HepG2 (cell line): ENCODE results near the gene TRIM59. TPM values are rescaled to one million over a fixed set of nuclear protein-coding genes. Genes with fewer than 3 reads are reported as not detected.

Experiments
- ATM ChIP-seq: fragments of 450-650 bp; IDR thresholded peaks from 2 replicates; pipeline ENCODE4 v1.7.1; 2017; ENCODE audit warnings: mild to moderate bottlenecking, borderline replicate concordance
- MIER3 ChIP-seq: IDR thresholded peaks from 2 replicates; pipeline ENCODE4 v1.6.1; 2016; ENCODE audit warnings: missing compliant biosample characterization, borderline replicate concordance
- ZNF124 ChIP-seq: sonication (generic); formaldehyde crosslinking; IDR thresholded peaks from 2 replicates; pipeline ENCODE4 v1.4.0; 2020; ENCODE audit warnings: missing genetic modification reagents
- ZNF234 ChIP-seq: sonication (generic); formaldehyde crosslinking; conservative IDR thresholded peaks from 2 replicates; pipeline ENCODE4 v1.5.1; 2020; ENCODE audit warnings: mild to moderate bottlenecking, missing genetic modification reagents
- ZNF670 ChIP-seq: sonication (generic); formaldehyde crosslinking; IDR thresholded peaks from 2 replicates; pipeline ENCODE4 v1.8.0; 2022; ENCODE audit warnings: mild to moderate bottlenecking, missing genetic modification reagents, borderline replicate concordance
- ZNF781 ChIP-seq: sonication (generic); formaldehyde crosslinking; IDR thresholded peaks from 2 replicates; pipeline ENCODE4 v1.5.1; 2020; ENCODE audit warnings: borderline replicate concordance, mild to moderate bottlenecking, missing genetic modification reagents; ENCODE audit errors: not compliant biosample characterization
- polyA plus RNA-seq, 8 experiments: library from polyadenylated mRNA; depleted of rRNA in 3 of 8; stranded (reverse) in 7 of 8; unstranded in 1 of 8; fragments of >200 nt; fragmentation: Illumina TruSeq in 4 of 8; extraction: Trizol in 4 of 8; gene quantifications; 2 replicates each; pipeline versions ENCODE4 v1.2.1 to v1.2.3, GENCODE V29; 2011 to 2016; ENCODE audit warnings: low read depth in 4 of 8, missing spikeins in 1 of 8, mixed read lengths in 1 of 8; ENCODE audit not compliant: insufficient read depth in 1 of 8
- total RNA-seq, 5 experiments: library from RNA; depleted of rRNA; stranded (reverse); fragments of >200 nt; fragmentation: Illumina TruSeq; extraction: Trizol; gene quantifications; 2 replicates each; pipeline ENCODE4 v1.2.3, GENCODE V29; 2016; ENCODE audit warnings: low read depth in 1 of 5
- TF ChIP-seq, protein P1 (sequence below): sonication (generic); formaldehyde crosslinking; IDR thresholded peaks from one replicate; pipeline ENCODE4 v1.5.1; 2020; ENCODE audit warnings: mild to moderate bottlenecking, missing genetic modification reagents; ENCODE audit errors: not compliant biosample characterization

Gene TRIM59
- total and polyA plus RNA-seq, 2 of the 13 experiments (the other 11 are each of a cell fraction or from before 2014, with no cell fraction given), result 1.3 to 3.2 TPM

DNA sequence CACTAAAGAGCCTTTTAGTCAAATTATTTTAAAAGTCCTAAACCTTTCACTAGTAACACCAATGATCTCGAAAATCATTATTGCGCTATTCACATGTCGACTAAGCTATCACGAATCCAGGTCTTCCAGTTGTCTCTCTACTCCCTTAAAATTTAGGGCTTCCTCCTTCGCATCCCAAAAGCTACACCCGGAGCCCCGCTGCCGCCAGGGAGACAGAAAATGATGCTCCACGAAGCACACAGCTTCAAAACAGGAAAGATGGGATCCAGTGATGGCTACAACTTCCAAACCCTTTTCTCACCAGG lies 50.8 kb downstream of the TRIM59 start (continued):
- no peak for TF ChIP-seq ZNF234 (CRISPR knock-in tag)
- TF ChIP-seq MIER3, result no peak
- TF ChIP-seq ZNF124 (CRISPR knock-in tag), result 0 out of 2 replicates have a peak, but pooled peaks have one; percentile 9
- no peak for TF ChIP-seq ZNF670 (CRISPR knock-in tag)
- no peak for TF ChIP-seq ATM
- peak; percentile 40 for TF ChIP-seq ZNF781 (CRISPR knock-in tag)
- TF ChIP-seq, protein P1, sequence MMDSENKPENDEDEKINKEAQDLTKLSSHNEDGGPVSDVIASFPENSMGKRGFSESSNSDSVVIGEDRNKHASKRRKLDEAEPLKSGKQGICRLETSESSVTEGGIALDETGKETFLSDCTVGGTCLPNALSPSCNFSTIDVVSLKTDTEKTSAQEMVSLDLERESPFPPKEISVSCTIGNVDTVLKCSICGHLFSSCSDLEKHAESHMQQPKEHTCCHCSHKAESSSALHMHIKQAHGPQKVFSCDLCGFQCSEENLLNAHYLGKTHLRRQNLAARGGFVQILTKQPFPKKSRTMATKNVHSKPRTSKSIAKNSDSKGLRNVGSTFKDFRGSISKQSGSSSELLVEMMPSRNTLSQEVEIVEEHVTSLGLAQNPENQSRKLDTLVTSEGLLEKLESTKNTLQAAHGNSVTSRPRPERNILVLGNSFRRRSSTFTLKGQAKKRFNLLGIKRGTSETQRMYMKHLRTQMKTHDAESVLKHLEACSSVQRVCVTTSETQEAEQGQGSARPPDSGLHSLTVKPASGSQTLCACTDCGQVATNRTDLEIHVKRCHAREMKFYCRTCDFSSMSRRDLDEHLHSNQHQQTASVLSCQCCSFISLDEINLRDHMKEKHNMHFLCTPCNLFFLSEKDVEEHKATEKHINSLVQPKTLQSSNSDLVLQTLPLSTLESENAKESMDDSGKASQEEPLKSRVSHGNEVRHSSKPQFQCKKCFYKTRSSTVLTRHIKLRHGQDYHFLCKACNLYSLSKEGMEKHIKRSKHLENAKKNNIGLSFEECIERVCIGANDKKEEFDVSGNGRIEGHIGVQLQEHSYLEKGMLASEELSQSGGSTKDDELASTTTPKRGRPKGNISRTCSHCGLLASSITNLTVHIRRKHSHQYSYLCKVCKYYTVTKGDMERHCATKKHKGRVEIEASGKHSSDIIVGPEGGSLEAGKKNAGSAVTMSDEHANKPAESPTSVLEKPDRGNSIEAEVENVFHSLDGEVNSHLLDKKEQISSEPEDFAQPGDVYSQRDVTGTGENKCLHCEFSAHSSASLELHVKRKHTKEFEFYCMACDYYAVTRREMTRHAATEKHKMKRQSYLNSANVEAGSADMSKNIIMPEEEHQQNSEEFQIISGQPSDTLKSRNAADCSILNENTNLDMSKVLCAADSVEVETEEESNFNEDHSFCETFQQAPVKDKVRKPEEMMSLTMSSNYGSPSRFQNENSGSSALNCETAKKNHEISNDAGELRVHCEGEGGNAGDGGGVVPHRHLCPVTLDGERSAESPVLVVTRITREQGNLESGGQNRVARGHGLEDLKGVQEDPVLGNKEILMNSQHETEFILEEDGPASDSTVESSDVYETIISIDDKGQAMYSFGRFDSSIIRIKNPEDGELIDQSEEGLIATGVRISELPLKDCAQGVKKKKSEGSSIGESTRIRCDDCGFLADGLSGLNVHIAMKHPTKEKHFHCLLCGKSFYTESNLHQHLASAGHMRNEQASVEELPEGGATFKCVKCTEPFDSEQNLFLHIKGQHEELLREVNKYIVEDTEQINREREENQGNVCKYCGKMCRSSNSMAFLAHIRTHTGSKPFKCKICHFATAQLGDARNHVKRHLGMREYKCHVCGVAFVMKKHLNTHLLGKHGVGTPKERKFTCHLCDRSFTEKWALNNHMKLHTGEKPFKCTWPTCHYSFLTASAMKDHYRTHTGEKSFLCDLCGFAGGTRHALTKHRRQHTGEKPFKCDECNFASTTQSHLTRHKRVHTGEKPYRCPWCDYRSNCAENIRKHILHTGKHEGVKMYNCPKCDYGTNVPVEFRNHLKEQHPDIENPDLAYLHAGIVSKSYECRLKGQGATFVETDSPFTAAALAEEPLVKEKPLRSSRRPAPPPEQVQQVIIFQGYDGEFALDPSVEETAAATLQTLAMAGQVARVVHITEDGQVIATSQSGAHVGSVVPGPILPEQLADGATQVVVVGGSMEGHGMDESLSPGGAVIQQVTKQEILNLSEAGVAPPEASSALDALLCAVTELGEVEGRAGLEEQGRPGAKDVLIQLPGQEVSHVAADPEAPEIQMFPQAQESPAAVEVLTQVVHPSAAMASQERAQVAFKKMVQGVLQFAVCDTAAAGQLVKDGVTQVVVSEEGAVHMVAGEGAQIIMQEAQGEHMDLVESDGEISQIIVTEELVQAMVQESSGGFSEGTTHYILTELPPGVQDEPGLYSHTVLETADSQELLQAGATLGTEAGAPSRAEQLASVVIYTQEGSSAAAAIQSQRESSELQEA (CRISPR knock-in tag), result no peak
